Mesenchymal stem cell (in vitro differentiated cells and primary cell): Measurements from ENCODE around the gene CDCA7L.

Source experiments
- DNase-seq: peaks from one replicate; pipeline ENCODE4 v3.0.0-alpha.2; 2013
- H2AFZ ChIP-seq: one replicate; pipeline ENCODE4 v1.6.1; 2013; ENCODE audit warnings: low read depth, mild to moderate bottlenecking, control low read depth, inconsistent platforms, low read length, moderate library complexity
- H2AK5ac ChIP-seq: 2 replicates; pipeline ENCODE4 v1.6.1; 2013; ENCODE audit warnings: low read length, moderate library complexity, mild to moderate bottlenecking, inconsistent platforms; ENCODE audit not compliant: severe bottlenecking
- H2BK120ac ChIP-seq: one replicate; pipeline ENCODE4 v1.6.1; 2013; ENCODE audit warnings: low read depth, mild to moderate bottlenecking, inconsistent platforms, low read length, moderate library complexity
- H2BK12ac ChIP-seq, 2 experiments: one replicate each; pipeline ENCODE4 v1.6.1; 2013; ENCODE audit warnings: inconsistent platforms in 2 of 2, low read length in 2 of 2, mild to moderate bottlenecking in 2 of 2, moderate library complexity in 2 of 2, control low read depth in 1 of 2
- H2BK15ac ChIP-seq: one replicate; pipeline ENCODE4 v1.6.1; 2013; ENCODE audit warnings: mild to moderate bottlenecking, low read depth, inconsistent platforms; ENCODE audit not compliant: poor library complexity, severe bottlenecking
- H2BK5ac ChIP-seq: 2 replicates; pipeline ENCODE4 v1.6.1; 2013; ENCODE audit warnings: low read depth, mild to moderate bottlenecking, low read length, control low read depth, inconsistent platforms; ENCODE audit not compliant: poor library complexity, severe bottlenecking
- H3K14ac ChIP-seq, 2 experiments: one replicate each; pipeline ENCODE4 v1.6.1; 2013; ENCODE audit warnings: inconsistent platforms in 2 of 2, low read length in 2 of 2, control low read depth in 1 of 2, mild to moderate bottlenecking in 1 of 2, moderate library complexity in 1 of 2
- H3K18ac ChIP-seq, 2 experiments: one replicate each; pipeline ENCODE4 v1.6.1; 2013; ENCODE audit warnings: inconsistent platforms in 2 of 2, low read length in 2 of 2, control low read depth in 1 of 2, low read depth in 1 of 2, mild to moderate bottlenecking in 1 of 2
- H3K23ac ChIP-seq, 2 experiments: one replicate each; pipeline ENCODE4 v1.6.1; 2013; ENCODE audit warnings: inconsistent platforms in 2 of 2, low read length in 2 of 2, mild to moderate bottlenecking in 2 of 2, moderate library complexity in 2 of 2, control low read depth in 1 of 2
- H3K27ac ChIP-seq: 2 replicates; pipeline ENCODE4 v1.5.1; 2013; ENCODE audit warnings: mild to moderate bottlenecking, moderate library complexity, low read length, control low read depth, inconsistent platforms; ENCODE audit not compliant: poor library complexity, severe bottlenecking
- H3K27me3 ChIP-seq, 2 experiments: 2 replicates each; pipeline versions ENCODE4 v1.6.1 to v1.7.0; 2013; ENCODE audit warnings: low read length in 2 of 2, mild to moderate bottlenecking in 2 of 2, moderate library complexity in 2 of 2, control low read depth in 1 of 2, inconsistent platforms in 1 of 2; ENCODE audit not compliant: control insufficient read depth in 1 of 2, insufficient read depth in 1 of 2
- H3K36me3 ChIP-seq, 2 experiments: 2 replicates each; pipeline versions ENCODE4 v1.6.1 to v1.7.0; 2013; ENCODE audit warnings: low read length in 2 of 2, control low read depth in 1 of 2, inconsistent platforms in 1 of 2, low read depth in 1 of 2, mild to moderate bottlenecking in 1 of 2; ENCODE audit not compliant: insufficient read depth in 2 of 2, control insufficient read depth in 1 of 2
- H3K4ac ChIP-seq, 2 experiments: one replicate each; pipeline ENCODE4 v1.6.1; 2013; ENCODE audit warnings: inconsistent platforms in 2 of 2, low read length in 2 of 2, mild to moderate bottlenecking in 2 of 2, moderate library complexity in 2 of 2, control low read depth in 1 of 2, low read depth in 1 of 2
- H3K4me1 ChIP-seq: 2 replicates; pipeline ENCODE4 v1.6.1; 2013; ENCODE audit warnings: low read depth, low read length, control low read depth; ENCODE audit not compliant: control insufficient read depth, insufficient read depth
- H3K4me2 ChIP-seq: 2 replicates; pipeline ENCODE4 v1.6.1; 2013; ENCODE audit warnings: low read length, mild to moderate bottlenecking, inconsistent platforms; ENCODE audit not compliant: poor library complexity, severe bottlenecking
- H3K4me3 ChIP-seq, 2 experiments: 2 replicates each; pipeline versions ENCODE4 v1.5.1 to v1.7.0; 2013; ENCODE audit warnings: low read length in 2 of 2, mild to moderate bottlenecking in 2 of 2, control low read depth in 1 of 2, low read depth in 1 of 2; ENCODE audit not compliant: insufficient read depth in 1 of 2
- H3K79me1 ChIP-seq: replicated peaks from 2 replicates; pipeline ENCODE4 v1.6.1; 2013; ENCODE audit warnings: mild to moderate bottlenecking, control low read depth, low read length, inconsistent platforms; ENCODE audit not compliant: poor library complexity, severe bottlenecking
- H3K9ac ChIP-seq: 2 replicates; pipeline ENCODE4 v1.7.0; 2013; ENCODE audit warnings: mild to moderate bottlenecking, low read length, moderate library complexity
- H3K9me3 ChIP-seq: 2 replicates; pipeline ENCODE4 v1.7.0; 2013; ENCODE audit warnings: mild to moderate bottlenecking, low read length; ENCODE audit not compliant: control insufficient read depth
- H4K8ac ChIP-seq: one replicate; pipeline ENCODE4 v1.6.1; 2013; ENCODE audit warnings: inconsistent platforms, mild to moderate bottlenecking, low read length, moderate library complexity
- H4K91ac ChIP-seq: one replicate; pipeline ENCODE4 v1.6.1; 2013; ENCODE audit warnings: mild to moderate bottlenecking, low read length, inconsistent platforms
- WGBS: methylation state at CpG from one replicate; pipeline ENCODE4 v1.1.7; 2013; ENCODE audit warnings: mixed read lengths; 5-methylcytosine and 5-hydroxymethylcytosine counted together

The CDCA7L gene

GRCh38 chr7:21981524-21981923 lies 35.8 kb upstream of the CDCA7L start:
- H3K27ac ChIP-seq, result no peak overlapping the region
- no peaks in the 10 kb centered on the region for H3K27me3 ChIP-seq
- no peak overlapping the region for H2BK12ac ChIP-seq
- no peak for DNase-seq
- no peak overlapping the region for H4K91ac ChIP-seq
- H3K9me3 ChIP-seq, result no peaks in the 10 kb centered on the region
- H3K9ac ChIP-seq, result no peak overlapping the region
- no peaks in the 10 kb centered on the region for H3K36me3 ChIP-seq
- H2AK5ac ChIP-seq, result no peak overlapping the region
- no peak overlapping the region for H3K4ac ChIP-seq
- H3K18ac ChIP-seq, result no peak overlapping the region
- no peak overlapping the region for H3K4me2 ChIP-seq
- no peak overlapping the region for H4K8ac ChIP-seq
- no peak overlapping the region for H2BK120ac ChIP-seq
- H2BK15ac ChIP-seq, result no peak overlapping the region
- H2AFZ ChIP-seq, result no peak overlapping the region
- WGBS, result 87% methylated on average over 2 of the region's 2 CpGs
- no peak overlapping the region for H3K23ac ChIP-seq
- H3K79me1 ChIP-seq, result no peaks in the 10 kb centered on the region
- H3K4me1 ChIP-seq, result peaks cover 4% of the 10 kb centered on the region
- no peak overlapping the region for H3K14ac ChIP-seq
- H3K4me3 ChIP-seq, result no peak overlapping the region
- H2BK5ac ChIP-seq, result no peak overlapping the region

- Histone ChIP-seq H3K9ac (no peak overlapping the region), H3K36me3 (no peaks in the 10 kb centered on the region), H3K14ac (no peak overlapping the region), H3K18ac (no peak overlapping the region), H3K4me1 (peaks cover under 1% of the 10 kb centered on the region), H2BK5ac (no peak overlapping the region), H3K4ac (no peak overlapping the region), H2BK12ac (no peak overlapping the region), H2BK15ac (no peak overlapping the region), H3K9me3 (no peaks in the 10 kb centered on the region), H3K27ac (no peak overlapping the region), H4K8ac (no peak overlapping the region), H4K91ac (no peak overlapping the region), H3K27me3 (no peaks in the 10 kb centered on the region), H2BK120ac (no peak overlapping the region), H3K4me3 (no peak overlapping the region), H3K4me2 (no peak overlapping the region), H3K23ac (no peak overlapping the region), H2AK5ac (no peak overlapping the region), H2AFZ (no peak overlapping the region), H3K79me1 (no peaks in the 10 kb centered on the region)
- DNase-seq, result no peak
- 59% methylated on average over 5 of the region's 5 CpGs for WGBS
Observed at GRCh38 chr7:21980926-21981500, 35.3 kb upstream of the CDCA7L start.

- Histone ChIP-seq H3K4me2 (no peak overlapping the region), H3K9ac (no peak overlapping the region), H3K79me1 (no peaks in the 10 kb centered on the region), H3K9me3 (peaks cover 6% of the 10 kb centered on the region), H2BK12ac (no peak overlapping the region), H2AFZ (peak overlapping the region; percentile 29), H3K4me3 (no peak overlapping the region), H3K36me3 (peaks cover 0 to 3% of the 10 kb centered on the region in 2 experiments), H4K91ac (peak overlapping the region; percentile 68), H3K14ac (peak overlapping the region in 1 of 2 experiments; percentile 74), H4K8ac (no peak overlapping the region), H2BK5ac (no peak overlapping the region), H3K18ac (peak overlapping the region in 1 of 2 experiments; percentile 34), H2BK15ac (no peak overlapping the region), H2BK120ac (no peak overlapping the region), H3K27me3 (no peaks in the 10 kb centered on the region), H2AK5ac (no peak overlapping the region), H3K23ac (peak overlapping the region in 1 of 2 experiments; percentile 72), H3K27ac (no peak overlapping the region), H3K4ac (peak overlapping the region in 1 of 2 experiments; percentile 51), H3K4me1 (peaks cover 3% of the 10 kb centered on the region)
- WGBS, result 48% methylated on average over 4 of the region's 5 CpGs
- DNase-seq, result no peak
Observed at GRCh38 chr7:21972397-21972784, 26.7 kb upstream of the CDCA7L start.

- no peak overlapping the region for H2BK15ac ChIP-seq
- no peaks in the 10 kb centered on the region for H3K79me1 ChIP-seq
- no peak overlapping the region for H3K4me3 ChIP-seq
- no peak overlapping the region for H3K4me2 ChIP-seq
- no peak for DNase-seq
- H2BK5ac ChIP-seq, result peak overlapping the region; percentile 44
- peaks cover 6% of the 10 kb centered on the region for H3K9me3 ChIP-seq
- H3K18ac ChIP-seq, result peak overlapping the region in 1 of 2 experiments; percentile 34
- H2BK120ac ChIP-seq, result no peak overlapping the region
- H4K8ac ChIP-seq, result no peak overlapping the region
- 79% methylated on average over 6 of the region's 6 CpGs for WGBS
- no peaks in the 10 kb centered on the region for H3K27me3 ChIP-seq
- H3K36me3 ChIP-seq, result peaks cover 0 to 3% of the 10 kb centered on the region in 2 experiments
- peak overlapping the region in 1 of 2 experiments; percentile 28 for H3K23ac ChIP-seq
- H2AK5ac ChIP-seq, result no peak overlapping the region
- no peak overlapping the region for H3K9ac ChIP-seq
- peak overlapping the region in 1 of 2 experiments; percentile 51 for H3K4ac ChIP-seq
- peaks cover 3% of the 10 kb centered on the region for H3K4me1 ChIP-seq
- no peak overlapping the region for H3K27ac ChIP-seq
- H4K91ac ChIP-seq, result no peak overlapping the region
- H3K14ac ChIP-seq, result peak overlapping the region in 1 of 2 experiments; percentile 74
- H2AFZ ChIP-seq, result no peak overlapping the region
- no peak overlapping the region for H2BK12ac ChIP-seq
Observed at GRCh38 chr7:21971780-21972396, 26.2 kb upstream of the CDCA7L start.
